Measurements from ENCODE around the gene NPAS2. TPM values are rescaled to one million over a fixed set of nuclear protein-coding genes. Genes with fewer than 3 reads are reported as not detected.

NPAS2 gene
- polyA plus RNA-seq, 1 donor (not counting 4 experiments of a cell fraction or from before 2014, with no cell fraction given), result 17.7 TPM

DNA sequence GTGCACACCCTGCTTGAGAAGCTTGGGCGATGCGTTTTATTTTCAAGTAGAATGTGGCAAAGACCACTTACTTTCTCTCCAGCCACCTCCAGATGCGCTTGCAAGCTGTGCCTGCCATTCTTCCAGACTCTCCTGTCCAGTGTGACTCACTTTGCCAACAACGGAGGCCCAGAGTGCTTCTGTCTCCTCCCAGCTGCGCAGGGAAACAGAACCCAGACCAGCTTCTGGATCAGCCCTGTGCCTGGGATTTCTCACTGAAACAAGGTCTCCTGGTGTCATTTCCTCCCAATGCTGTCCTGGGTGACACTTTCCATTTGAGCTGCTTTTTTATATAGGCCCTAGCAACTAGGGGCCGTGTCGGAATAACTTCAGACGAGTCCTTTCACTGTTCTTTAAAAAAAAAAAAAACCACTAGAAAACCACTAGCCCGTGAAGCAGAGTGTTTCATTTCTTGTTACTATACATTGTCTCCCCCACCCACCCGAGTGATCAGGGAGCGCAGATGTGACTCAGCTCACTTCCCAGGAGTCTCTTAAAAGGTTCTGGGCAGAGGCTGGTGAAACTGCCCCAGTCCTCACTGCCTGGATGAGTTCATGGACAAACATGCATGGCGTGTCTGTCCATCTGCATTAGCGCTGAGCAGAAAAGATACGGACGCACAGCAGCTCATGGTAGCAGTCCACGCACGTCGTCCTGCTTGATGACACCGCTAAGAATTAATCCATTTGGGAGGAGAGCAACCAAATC lies 156.9 kb downstream of the NPAS2 start:
- H4K20me1 ChIP-seq (ENCODE audit: control insufficient read depth, extremely low read depth, insufficient read depth, low read length), result no peaks in the 10 kb centered on the region

DNA sequence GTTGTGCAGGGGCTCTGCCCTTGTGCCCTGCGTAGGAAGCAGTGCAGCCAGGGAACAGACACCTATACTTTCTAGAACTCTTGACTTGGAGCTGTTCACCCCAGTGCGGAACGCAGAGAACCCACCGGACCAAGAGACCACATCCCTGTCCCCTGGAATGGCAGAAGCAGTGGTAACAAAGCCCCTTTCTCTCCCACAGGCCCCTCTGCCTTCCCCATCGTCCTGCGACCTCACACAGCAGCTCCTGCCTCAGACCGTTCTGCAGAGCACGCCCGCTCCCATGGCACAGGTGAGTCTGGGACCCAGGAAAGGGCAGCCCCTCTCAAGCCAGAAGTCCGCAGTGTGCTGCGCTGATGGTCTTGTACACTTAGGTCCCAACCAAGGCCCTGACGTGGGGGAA lies 157.6 kb downstream of the NPAS2 start:
- Histone ChIP-seq H3K79me2 (ENCODE audit: control insufficient read depth, insufficient read depth, low read length) (no peaks in the 10 kb centered on the region), H3K4me3 (ENCODE audit: control insufficient read depth in 2 of 3, extremely low read depth in 1 of 3, insufficient read depth in 2 of 3, low read depth in 1 of 3, low read length in 3 of 3) (no peak overlapping the region), H3K9ac (ENCODE audit: control insufficient read depth, extremely low read depth, insufficient read depth, low read length) (no peak overlapping the region), H3K4me2 (ENCODE audit: control insufficient read depth, extremely low read depth, insufficient read depth, low read depth, low read length) (no peak overlapping the region), H3K4me1 (ENCODE audit: control insufficient read depth, extremely low read depth, insufficient read depth, low read length) (no peaks in the 10 kb centered on the region), H3K27me3 (ENCODE audit: control insufficient read depth, extremely low read depth, insufficient read depth, low read length) (no peaks in the 10 kb centered on the region), H3K27ac (ENCODE audit: control insufficient read depth, insufficient read depth, low read length) (no peak overlapping the region), H3K9me1 (ENCODE audit: control insufficient read depth, extremely low read depth, insufficient read depth, low read length) (no peaks in the 10 kb centered on the region), H2AFZ (ENCODE audit: control insufficient read depth, low read length) (no peak overlapping the region), H3K36me3 (ENCODE audit: control insufficient read depth in 2 of 2, extremely low read depth in 1 of 2, insufficient read depth in 2 of 2, low read length in 2 of 2) (peaks cover 6 to 52% of the 10 kb centered on the region in 2 experiments), H4K20me1 (ENCODE audit: control insufficient read depth, extremely low read depth, insufficient read depth, low read length) (no peaks in the 10 kb centered on the region), H3K9me3 (ENCODE audit: control insufficient read depth, low read depth, low read length) (no peaks in the 10 kb centered on the region)
- TF ChIP-seq, protein P1, sequence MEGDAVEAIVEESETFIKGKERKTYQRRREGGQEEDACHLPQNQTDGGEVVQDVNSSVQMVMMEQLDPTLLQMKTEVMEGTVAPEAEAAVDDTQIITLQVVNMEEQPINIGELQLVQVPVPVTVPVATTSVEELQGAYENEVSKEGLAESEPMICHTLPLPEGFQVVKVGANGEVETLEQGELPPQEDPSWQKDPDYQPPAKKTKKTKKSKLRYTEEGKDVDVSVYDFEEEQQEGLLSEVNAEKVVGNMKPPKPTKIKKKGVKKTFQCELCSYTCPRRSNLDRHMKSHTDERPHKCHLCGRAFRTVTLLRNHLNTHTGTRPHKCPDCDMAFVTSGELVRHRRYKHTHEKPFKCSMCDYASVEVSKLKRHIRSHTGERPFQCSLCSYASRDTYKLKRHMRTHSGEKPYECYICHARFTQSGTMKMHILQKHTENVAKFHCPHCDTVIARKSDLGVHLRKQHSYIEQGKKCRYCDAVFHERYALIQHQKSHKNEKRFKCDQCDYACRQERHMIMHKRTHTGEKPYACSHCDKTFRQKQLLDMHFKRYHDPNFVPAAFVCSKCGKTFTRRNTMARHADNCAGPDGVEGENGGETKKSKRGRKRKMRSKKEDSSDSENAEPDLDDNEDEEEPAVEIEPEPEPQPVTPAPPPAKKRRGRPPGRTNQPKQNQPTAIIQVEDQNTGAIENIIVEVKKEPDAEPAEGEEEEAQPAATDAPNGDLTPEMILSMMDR (optimal IDR thresholded peaks at IDR 0.05 in 1 of 3, IDR thresholded peaks at IDR 0.05 in 1 of 3, conservative IDR thresholded peaks at IDR 0.05 in 1 of 3; ENCODE audit: extremely low read depth in 1 of 3, insufficient read depth in 2 of 3, low read length in 3 of 3), result no peak
- no peak for TF ChIP-seq EZH2 (IDR thresholded peaks at IDR 0.05; ENCODE audit: low read length)
- FAIRE-seq (no peak), DNase-seq (ENCODE audit: low read depth, low spot score) (no peak)
- dilution Hi-C loops (cut with MboI; ENCODE audit: extremely low pct_ligation_motif_present, low sequenced_read_pairs), result no loop called here

More for the DNA sequence above, 156.9 kb downstream of the NPAS2 start:
- H3K9ac ChIP-seq (ENCODE audit: control insufficient read depth, extremely low read depth, insufficient read depth, low read length), result no peak overlapping the region
- H3K36me3 ChIP-seq (ENCODE audit: control insufficient read depth in 2 of 2, extremely low read depth in 1 of 2, insufficient read depth in 2 of 2, low read length in 2 of 2), result peaks cover 10 to 49% of the 10 kb centered on the region in 2 experiments
- no peaks in the 10 kb centered on the region for H3K27me3 ChIP-seq (ENCODE audit: control insufficient read depth, extremely low read depth, insufficient read depth, low read length)
- H3K9me1 ChIP-seq (ENCODE audit: control insufficient read depth, extremely low read depth, insufficient read depth, low read length), result no peaks in the 10 kb centered on the region
- H3K27ac ChIP-seq (ENCODE audit: control insufficient read depth, insufficient read depth, low read length), result no peak overlapping the region
- no peak overlapping the region for H3K4me2 ChIP-seq (ENCODE audit: control insufficient read depth, extremely low read depth, insufficient read depth, low read depth, low read length)
- no peaks in the 10 kb centered on the region for H3K79me2 ChIP-seq (ENCODE audit: control insufficient read depth, insufficient read depth, low read length)
- H3K4me3 ChIP-seq (ENCODE audit: control insufficient read depth in 2 of 3, extremely low read depth in 1 of 3, insufficient read depth in 2 of 3, low read depth in 1 of 3, low read length in 3 of 3), result no peak overlapping the region
- H3K9me3 ChIP-seq (ENCODE audit: control insufficient read depth, low read depth, low read length), result no peaks in the 10 kb centered on the region
- H2AFZ ChIP-seq (ENCODE audit: control insufficient read depth, low read length), result no peak overlapping the region
- dilution Hi-C loops (cut with MboI; ENCODE audit: extremely low pct_ligation_motif_present, low sequenced_read_pairs), result no loop called here
- no peaks in the 10 kb centered on the region for H3K4me1 ChIP-seq (ENCODE audit: control insufficient read depth, extremely low read depth, insufficient read depth, low read length)
- DNase-seq (ENCODE audit: low read depth, low spot score) (no peak), FAIRE-seq (no peak)
- TF ChIP-seq EZH2 (IDR thresholded peaks at IDR 0.05; ENCODE audit: low read length), result no peak
- TF ChIP-seq, protein P1 (optimal IDR thresholded peaks at IDR 0.05 in 1 of 3, IDR thresholded peaks at IDR 0.05 in 1 of 3, conservative IDR thresholded peaks at IDR 0.05 in 1 of 3; ENCODE audit: extremely low read depth in 1 of 3, insufficient read depth in 2 of 3, low read length in 3 of 3), result no peak

Data from keratinocyte (primary cell).